Activated naive CD4-positive, alpha-beta T cell treated with anti-CD3 and anti-CD28 coated beads for 36 hours (primary cell): ENCODE results near the gene MMEL1. TPM values are rescaled to one million over a fixed set of nuclear protein-coding genes. Genes with fewer than 3 reads are reported as not detected.

Experiments
- CTCF ChIA-PET: fragments of 350-600 bp; sonication (Branson Sonifier 250); formaldehyde crosslinking; loops from one replicate; lab custom pipeline; 2021; ENCODE audit warnings: antibody characterized with exemption; lab: Charles Lee
- DNase-seq: peaks from one replicate; pipeline ENCODE4 v3.0.0-alpha.2; 2020
- H3K27ac Mint-ChIP-seq: one replicate; pipeline ENCODE4 v1.8.0; 2021; ENCODE audit warnings: mild to moderate bottlenecking, mixed read lengths
- H3K27me3 Mint-ChIP-seq: one replicate; pipeline ENCODE4 v1.8.0; 2021; ENCODE audit warnings: low read depth, mixed read lengths
- H3K36me3 Mint-ChIP-seq: one replicate; pipeline ENCODE4 v1.8.0; 2021; ENCODE audit warnings: low read depth, mixed read lengths
- H3K4me1 Mint-ChIP-seq: one replicate; pipeline ENCODE4 v1.8.0; 2021; ENCODE audit warnings: low read depth, mixed read lengths
- H3K4me3 Mint-ChIP-seq: one replicate; pipeline ENCODE4 v1.8.0; 2021; ENCODE audit warnings: mild to moderate bottlenecking, moderate library complexity, mixed read lengths
- H3K9me3 Mint-ChIP-seq: one replicate; pipeline ENCODE4 v1.8.0; 2021; ENCODE audit warnings: mixed read lengths
- intact Hi-C: fragments of 100-400 bp; cut with micrococcal nuclease; formaldehyde crosslinking; loops from one replicate; pipeline ENCODE4 v1.15.1; 2023
- total RNA-seq, 2 experiments: library from RNA; stranded (reverse); gene quantifications; one replicate each; pipeline ENCODE4 v1.2.3, GENCODE V29; 2021

MMEL1 gene
- total RNA-seq, 2 experiments from 2014 or later = 1.2 to 1.5 TPM

DNA sequence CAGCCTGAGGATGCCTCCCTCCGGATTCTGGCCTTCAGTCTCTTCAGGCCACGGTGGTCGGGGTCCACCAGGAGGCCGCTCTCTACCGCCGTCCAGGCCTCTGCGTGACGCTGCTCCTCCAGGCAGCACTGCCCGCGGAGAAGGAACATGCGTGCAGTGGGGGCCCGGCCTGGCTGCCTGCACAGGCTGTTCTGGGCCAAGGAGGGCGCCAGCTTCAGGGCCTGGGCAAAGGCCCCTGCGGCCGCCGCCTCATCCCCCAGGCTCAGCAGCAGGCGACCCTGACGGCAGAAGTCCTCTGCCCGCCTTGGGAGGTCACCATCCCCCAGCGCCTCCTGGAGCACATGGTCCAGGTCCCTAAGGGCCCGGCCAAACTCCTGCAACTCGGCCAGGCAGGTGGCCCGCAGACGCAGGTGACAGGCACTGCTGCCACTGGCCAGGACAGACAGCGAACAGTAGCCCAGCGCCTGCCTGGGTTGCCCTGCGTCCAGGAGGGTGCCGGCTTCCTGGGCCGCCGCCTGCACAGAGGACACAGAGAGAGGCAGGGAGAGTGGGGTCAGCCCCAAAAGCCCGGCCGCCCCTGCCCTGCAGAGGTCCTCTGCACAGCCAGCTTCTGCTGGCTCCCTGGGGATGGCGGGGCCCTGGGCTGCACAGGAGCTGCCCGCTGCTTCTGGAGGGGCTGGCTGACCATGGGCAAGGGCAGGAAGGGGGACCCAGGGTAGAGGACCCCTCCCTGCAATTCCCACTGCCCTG is 8.7 kb upstream of the MMEL1 start:
- Mint-ChIP-seq H3K27ac (peak overlapping the region; percentile 88), H3K27me3 (no peaks in the 10 kb centered on the region), H3K9me3 (peaks cover 9% of the 10 kb centered on the region), H3K36me3 (no peaks in the 10 kb centered on the region), H3K4me3 (peak overlapping the region; percentile 90), H3K4me1 (peaks cover 6% of the 10 kb centered on the region)
- DNase-seq = no peak
- intact Hi-C loops = loop anchor here (1.0 to 5.0 kb wide), 3 partner anchors 86 to 447 kb away; partner anchors contain the start of genes FAAP20 and PEX10
- CTCF ChIA-PET = no interaction called here

DNA sequence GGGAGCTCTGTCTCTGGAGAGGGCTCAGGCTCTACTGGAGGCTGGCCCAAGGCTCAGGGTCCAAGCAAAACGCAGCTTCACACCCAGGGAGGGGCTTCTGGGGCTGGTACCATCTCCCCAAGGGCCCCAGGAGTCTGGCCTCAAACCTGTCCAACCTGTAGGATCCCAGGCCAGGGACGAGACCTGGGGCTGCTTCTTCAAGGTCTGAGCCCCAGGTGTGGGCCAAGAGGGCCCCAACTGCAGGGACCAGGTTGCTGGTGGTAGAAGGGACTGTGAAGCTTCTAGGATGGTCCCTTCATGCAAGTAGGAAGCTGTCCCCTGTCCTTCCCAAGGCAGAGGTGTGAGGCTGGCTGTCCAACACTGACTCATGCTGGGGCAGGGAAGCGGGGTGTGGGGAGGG is 7.8 kb upstream of the MMEL1 start:
- peaks cover 7% of the 10 kb centered on the region for H3K9me3 Mint-ChIP-seq
- H3K4me3 Mint-ChIP-seq = no peak overlapping the region
- intact Hi-C loops = loop anchor here (5.0 kb wide), 1 partner anchor 228 kb away; the partner anchor contains the start of gene PEX10
- no peaks in the 10 kb centered on the region for H3K27me3 Mint-ChIP-seq
- H3K36me3 Mint-ChIP-seq = no peaks in the 10 kb centered on the region
- H3K4me1 Mint-ChIP-seq = peaks cover 6% of the 10 kb centered on the region
- no peak for DNase-seq
- no peak overlapping the region for H3K27ac Mint-ChIP-seq
- CTCF ChIA-PET = no interaction called here

DNA sequence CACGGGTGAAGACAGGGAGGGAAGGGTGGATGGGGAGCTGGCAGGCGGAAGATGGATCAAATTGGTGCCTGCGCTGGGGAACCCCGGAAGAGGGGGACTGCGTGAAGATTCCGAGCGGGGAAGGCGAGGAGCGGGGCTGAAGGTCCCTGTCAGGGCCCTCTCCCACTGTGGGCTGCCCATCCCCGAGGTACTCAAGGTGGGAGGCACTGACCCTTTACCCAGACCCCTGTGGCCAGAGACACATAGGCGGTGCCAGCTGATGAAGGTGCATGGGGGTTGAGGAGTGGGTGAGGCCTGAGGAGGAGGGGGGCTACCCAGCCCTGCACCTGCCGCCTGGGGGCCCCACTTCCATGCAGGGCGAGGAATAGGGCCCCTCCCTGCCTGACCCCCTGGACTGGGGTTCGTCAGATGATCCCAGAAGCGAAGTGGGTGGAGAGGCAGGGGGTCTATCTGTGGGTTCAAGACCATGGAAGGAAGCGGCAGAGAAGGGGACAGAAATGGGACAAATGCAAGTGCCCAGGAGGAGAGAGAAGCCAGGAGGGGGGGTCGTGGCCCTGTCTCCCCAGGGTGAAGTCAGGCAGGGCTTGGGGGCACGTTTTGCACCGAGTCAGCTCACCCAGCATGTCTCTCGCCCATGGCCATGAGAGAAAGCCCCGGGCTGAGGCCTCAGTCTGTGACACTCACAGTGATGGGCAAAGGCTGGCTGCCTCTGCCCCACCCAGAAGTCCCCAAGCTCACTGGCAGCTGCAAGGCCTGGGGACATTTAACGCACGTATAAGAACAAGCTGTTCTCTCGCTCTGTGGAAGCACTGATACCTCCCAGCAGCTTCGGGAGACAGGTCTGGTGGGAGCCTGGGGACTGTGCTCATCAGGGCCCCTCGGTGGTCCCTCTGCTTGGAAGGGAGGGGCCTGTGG is 7.0 kb upstream of the MMEL1 start:
- Mint-ChIP-seq H3K4me1 (peaks cover 6% of the 10 kb centered on the region), H3K27ac (no peak overlapping the region), H3K27me3 (no peaks in the 10 kb centered on the region), H3K36me3 (no peaks in the 10 kb centered on the region), H3K4me3 (peak overlapping the region; percentile 18), H3K9me3 (peaks cover 7% of the 10 kb centered on the region)
- intact Hi-C loops = loop anchor here (5.0 kb wide), 1 partner anchor 228 kb away; the partner anchor contains the start of gene PEX10
- no peak for DNase-seq
- CTCF ChIA-PET = no interaction called here

DNA sequence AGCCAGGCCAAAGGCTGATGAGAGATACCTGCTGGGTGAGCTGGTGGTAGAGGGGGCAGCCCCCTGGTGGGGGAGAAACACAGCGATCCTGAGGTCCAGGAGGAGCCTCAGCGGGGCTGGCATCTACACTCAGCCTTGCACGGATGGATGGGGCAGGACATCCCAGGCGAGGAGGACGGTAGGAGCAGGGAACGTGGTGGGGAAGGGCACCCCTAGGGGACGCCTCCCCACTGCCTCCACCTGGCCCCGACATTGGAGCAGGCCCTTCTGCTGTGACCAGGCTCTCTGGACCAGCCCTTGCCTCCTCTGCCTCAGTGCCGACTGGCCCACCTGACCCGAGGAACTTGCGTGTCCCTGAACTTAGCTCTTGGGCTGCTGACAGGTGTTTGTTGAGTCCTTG is 6.4 kb upstream of the MMEL1 start:
- intact Hi-C loops = no loop called here
- no peak for DNase-seq
- CTCF ChIA-PET = no interaction called here
- Mint-ChIP-seq H3K27me3 (no peaks in the 10 kb centered on the region), H3K36me3 (no peaks in the 10 kb centered on the region), H3K4me1 (peaks cover 6% of the 10 kb centered on the region), H3K9me3 (peaks cover 7% of the 10 kb centered on the region), H3K4me3 (peak overlapping the region; percentile 18), H3K27ac (no peak overlapping the region)

DNA sequence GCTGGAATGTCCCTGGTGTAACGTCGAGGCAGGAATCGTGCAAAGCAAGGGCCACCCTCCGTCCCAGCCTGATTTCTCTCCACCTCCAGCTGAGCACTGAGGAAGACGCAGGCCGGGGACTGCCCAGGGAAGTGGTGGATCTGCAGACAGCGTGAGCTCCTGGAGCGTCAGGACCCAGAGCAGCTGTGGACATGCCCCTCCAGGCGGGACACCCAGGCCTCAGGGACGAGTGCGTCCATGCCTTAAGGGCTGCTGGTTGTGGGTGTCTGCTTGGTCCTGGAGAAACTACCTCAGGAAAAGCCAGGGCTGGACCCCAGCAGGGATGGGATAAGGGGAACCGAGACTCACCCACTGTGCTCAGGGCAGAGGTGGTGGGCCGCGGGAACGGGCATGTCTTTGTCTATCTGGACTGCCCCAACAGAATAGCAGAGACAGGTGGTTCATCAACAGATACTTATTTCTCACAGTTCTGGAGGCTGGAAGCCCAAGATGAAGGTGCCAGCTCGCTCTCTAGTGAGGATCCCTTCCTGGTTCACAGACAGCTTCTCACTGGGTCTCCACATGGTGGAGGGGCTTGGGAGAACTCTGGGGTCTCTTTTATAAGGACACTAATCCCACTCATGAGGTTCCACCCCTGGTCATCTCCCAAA is 5.8 kb upstream of the MMEL1 start:
- Mint-ChIP-seq H3K27me3 (no peaks in the 10 kb centered on the region), H3K27ac (no peak overlapping the region), H3K4me1 (peaks cover 3% of the 10 kb centered on the region), H3K36me3 (no peaks in the 10 kb centered on the region), H3K9me3 (peaks cover 7% of the 10 kb centered on the region), H3K4me3 (no peak overlapping the region)
- intact Hi-C loops = no loop called here
- DNase-seq = no peak
- CTCF ChIA-PET = interaction anchor here (0.7 kb wide), 1 partner anchor 53 kb away, joined by 3 read pairs; no protein-coding TSS in a partner anchor

DNA sequence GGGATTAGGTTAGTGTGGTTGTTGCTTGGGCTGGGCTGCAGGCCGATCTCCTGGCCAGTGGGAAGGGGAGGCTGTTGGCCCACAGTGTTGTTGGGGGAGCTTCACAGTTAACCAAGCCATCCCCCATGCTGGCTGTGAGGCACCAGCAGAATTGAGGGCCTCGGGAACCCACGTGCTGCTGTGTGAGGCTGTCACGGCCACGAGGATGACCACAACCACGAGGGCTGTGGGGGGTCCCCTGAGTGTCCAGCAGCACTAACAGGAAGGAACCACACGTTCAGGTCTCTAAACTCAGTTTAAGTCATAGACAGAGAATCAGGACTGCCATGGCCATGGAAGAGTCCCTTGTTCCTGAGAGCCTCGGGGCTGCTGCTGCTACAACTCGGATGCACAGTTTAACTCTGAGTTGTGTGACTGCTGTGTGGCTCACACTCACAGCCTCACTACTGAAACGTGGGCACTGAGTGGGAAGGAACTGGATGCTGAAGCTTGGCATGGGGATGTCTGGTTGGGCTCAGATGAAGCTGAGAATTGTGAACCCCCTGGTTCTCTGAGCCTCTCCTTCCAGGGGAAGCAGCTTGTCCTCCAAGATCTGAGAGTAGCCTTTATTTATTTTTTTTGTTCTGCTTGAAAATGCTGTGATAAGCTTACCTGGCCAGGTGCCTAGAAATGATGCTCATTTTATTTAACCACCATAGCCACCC is 4.8 kb upstream of the MMEL1 start:
- peaks cover 7% of the 10 kb centered on the region for H3K9me3 Mint-ChIP-seq
- DNase-seq = no peak
- no peaks in the 10 kb centered on the region for H3K36me3 Mint-ChIP-seq
- H3K4me3 Mint-ChIP-seq = no peak overlapping the region
- peaks cover 1% of the 10 kb centered on the region for H3K4me1 Mint-ChIP-seq
- intact Hi-C loops = no loop called here
- H3K27me3 Mint-ChIP-seq = no peaks in the 10 kb centered on the region
- H3K27ac Mint-ChIP-seq = no peak overlapping the region
- CTCF ChIA-PET = interaction anchor here (0.7 kb wide), 1 partner anchor 52 kb away, joined by 3 read pairs; no protein-coding TSS in a partner anchor

DNA sequence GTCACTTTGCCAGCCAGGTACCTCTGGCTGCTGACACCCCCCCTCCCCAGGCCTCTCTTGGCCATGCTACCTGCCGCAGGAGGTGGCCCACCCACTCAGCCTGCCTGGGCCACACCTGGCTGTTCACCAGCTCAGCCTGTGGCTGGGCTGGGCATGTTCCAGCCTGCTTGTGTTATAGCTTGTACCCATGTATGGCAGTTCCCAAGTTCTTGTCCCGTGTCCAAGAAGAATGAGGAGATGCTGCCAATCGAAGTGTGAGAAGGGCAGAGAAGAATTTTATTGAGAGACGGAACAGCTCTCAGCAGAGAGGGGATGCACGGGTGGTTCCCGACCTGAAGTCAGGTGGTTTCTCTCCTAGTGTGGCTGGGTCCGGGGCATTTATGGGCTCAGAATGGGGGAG is 3.9 kb upstream of the MMEL1 start:
- no peaks in the 10 kb centered on the region for H3K36me3 Mint-ChIP-seq
- peaks cover 7% of the 10 kb centered on the region for H3K9me3 Mint-ChIP-seq
- H3K4me1 Mint-ChIP-seq = peaks cover 1% of the 10 kb centered on the region
- no peak overlapping the region for H3K27ac Mint-ChIP-seq
- intact Hi-C loops = no loop called here
- H3K27me3 Mint-ChIP-seq = no peaks in the 10 kb centered on the region
- CTCF ChIA-PET = interaction anchor here (1.4 kb wide), 1 partner anchor 10 kb away, joined by 4 read pairs; no protein-coding TSS in a partner anchor
- no peak for DNase-seq
- no peak overlapping the region for H3K4me3 Mint-ChIP-seq

DNA sequence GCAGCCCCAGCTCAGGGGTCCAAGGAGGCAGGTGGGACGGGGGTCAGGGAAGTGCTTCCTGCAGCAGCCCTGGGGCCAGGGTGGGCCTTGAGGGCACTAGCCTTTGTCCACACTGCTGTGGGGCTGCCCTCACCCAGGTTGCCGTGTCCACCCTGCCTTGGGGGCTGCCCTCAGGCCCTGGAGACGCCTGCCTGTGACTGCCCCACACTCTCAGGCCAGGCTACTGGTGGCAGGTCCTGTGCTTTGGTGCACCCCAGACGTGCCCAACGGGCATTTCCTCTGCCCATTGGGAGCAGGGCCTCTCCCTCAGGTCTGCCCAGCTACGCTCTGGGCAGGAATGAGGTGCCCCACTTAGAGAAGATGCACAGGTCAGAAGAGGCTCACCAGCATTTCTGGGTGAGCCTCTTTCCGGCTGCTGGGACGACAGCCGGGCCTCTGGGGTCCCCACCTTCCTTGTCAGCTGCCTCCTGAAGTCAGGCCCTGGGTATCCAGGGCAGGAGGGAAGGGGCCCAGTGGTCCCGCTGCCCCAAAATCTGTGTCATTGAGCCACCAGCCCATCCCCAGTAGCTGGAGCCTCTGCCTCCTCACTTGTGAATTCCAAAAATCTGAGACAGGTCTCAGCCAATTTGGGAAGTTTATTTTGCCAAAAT is 2.7 kb upstream of the MMEL1 start:
- intact Hi-C loops = no loop called here
- Mint-ChIP-seq H3K4me3 (no peak overlapping the region), H3K36me3 (no peaks in the 10 kb centered on the region), H3K9me3 (peaks cover 11% of the 10 kb centered on the region), H3K4me1 (peaks cover 4% of the 10 kb centered on the region), H3K27me3 (peaks cover 7% of the 10 kb centered on the region), H3K27ac (no peak overlapping the region)
- CTCF ChIA-PET = interaction anchor here (1.4 kb wide), 1 partner anchor 11 kb away, joined by 4 read pairs; no protein-coding TSS in a partner anchor
- no peak for DNase-seq

DNA sequence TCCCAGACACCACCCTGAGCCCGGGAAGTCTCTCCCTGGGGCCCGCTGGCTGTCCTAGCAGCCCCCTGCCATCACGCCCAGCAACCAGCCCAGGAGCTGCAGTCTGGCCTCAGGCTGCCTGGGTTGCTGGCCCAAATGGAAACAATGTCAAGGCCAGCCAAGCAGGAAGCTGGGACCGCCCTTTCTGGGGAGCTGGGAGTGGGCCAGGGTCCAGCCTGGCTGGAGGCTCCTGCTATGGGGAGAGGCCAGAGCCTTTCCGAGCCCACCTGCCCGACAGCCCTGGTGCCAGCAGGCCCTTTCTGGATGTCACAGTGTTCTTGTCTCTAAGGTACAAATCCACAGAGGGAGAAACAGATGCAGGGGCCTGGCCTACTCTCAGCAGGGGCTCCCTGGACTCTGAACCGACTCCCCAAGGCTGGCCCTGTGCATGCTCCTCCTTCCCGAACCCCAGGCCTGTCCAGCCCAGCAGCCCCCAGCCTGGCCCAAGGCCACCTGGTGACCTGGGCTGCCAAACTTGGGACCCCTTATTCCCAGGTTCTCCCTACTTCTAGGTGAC is 1.2 kb upstream of the MMEL1 start:
- Mint-ChIP-seq H3K4me3 (no peak overlapping the region), H3K27ac (no peak overlapping the region), H3K27me3 (peaks cover 18% of the 10 kb centered on the region), H3K4me1 (peaks cover 9% of the 10 kb centered on the region), H3K9me3 (peaks cover 12% of the 10 kb centered on the region), H3K36me3 (no peaks in the 10 kb centered on the region)
- no peak for DNase-seq
- CTCF ChIA-PET = no interaction called here
- intact Hi-C loops = no loop called here

DNA sequence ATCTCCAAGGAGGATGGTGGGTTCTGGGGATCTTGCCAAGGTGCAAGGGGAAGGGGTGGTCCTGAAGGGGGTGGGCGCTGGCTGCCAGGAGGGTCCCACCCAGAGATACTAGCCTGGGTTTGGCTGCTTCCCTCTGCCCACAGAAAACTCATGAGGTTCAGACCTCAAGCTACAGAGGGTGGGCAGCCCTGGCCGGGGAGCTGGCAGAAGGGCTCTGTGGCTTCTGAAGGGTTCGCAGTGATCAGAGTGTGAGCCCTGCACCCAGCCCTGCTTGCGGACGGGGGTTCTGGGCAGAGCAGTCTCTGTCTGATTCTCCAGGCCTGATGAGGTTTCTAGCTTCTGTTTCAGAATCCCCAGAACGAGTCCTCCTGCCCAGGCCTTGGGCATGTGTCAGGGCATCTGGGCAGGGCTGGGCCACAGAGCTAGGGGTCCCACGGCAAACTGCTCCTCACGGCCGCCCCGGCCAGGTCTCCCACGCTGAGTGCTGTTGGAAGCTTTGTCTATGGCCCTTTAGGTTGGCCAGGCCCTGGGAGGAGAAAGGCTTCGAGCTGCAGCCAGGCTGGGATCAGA is 635 bp upstream of the MMEL1 start:
- H3K4me1 Mint-ChIP-seq = peaks cover 9% of the 10 kb centered on the region
- H3K4me3 Mint-ChIP-seq = no peak overlapping the region
- H3K27ac Mint-ChIP-seq = no peak overlapping the region
- intact Hi-C loops = no loop called here
- peaks cover 12% of the 10 kb centered on the region for H3K9me3 Mint-ChIP-seq
- CTCF ChIA-PET = no interaction called here
- H3K36me3 Mint-ChIP-seq = no peaks in the 10 kb centered on the region
- no peak for DNase-seq
- peaks cover 18% of the 10 kb centered on the region for H3K27me3 Mint-ChIP-seq

DNA sequence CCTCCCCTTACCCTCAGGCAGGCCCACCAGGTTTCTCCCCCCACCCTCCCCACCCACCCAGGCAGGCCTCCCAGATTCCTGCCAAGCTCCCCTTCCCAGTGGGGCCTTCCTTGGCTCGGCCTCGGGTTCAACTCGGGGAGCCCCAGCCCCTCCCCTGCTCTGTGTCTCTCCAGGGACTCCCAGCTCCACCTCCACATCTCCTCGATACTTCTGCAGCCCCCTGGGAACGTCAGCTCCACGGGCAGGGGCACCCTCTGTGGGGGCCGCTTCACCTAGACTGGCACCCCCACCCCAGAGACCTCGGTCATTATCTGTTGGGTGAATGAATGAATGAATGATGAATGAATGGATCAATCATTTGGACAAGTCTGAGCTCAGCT is 775 bp downstream of the MMEL1 start:
- DNase-seq = no peak
- H3K4me1 Mint-ChIP-seq = peaks cover 9% of the 10 kb centered on the region
- H3K9me3 Mint-ChIP-seq = peaks cover 9% of the 10 kb centered on the region
- H3K36me3 Mint-ChIP-seq = no peaks in the 10 kb centered on the region
- no peak overlapping the region for H3K27ac Mint-ChIP-seq
- intact Hi-C loops = no loop called here
- peaks cover 24% of the 10 kb centered on the region for H3K27me3 Mint-ChIP-seq
- H3K4me3 Mint-ChIP-seq = no peak overlapping the region
- CTCF ChIA-PET = no interaction called here
